GM12892 (cell line): ENCODE results near the gene DNAJC25.

Source experiments
- POLR2A ChIP-seq: IDR thresholded peaks from 2 replicates; pipeline ENCODE4 v1.6.1; 2011; ENCODE audit warnings: low read depth, low read length, control low read depth
- POLR2AphosphoS5 ChIP-seq: IDR thresholded peaks from 2 replicates; pipeline ENCODE4 v1.6.1; 2011; ENCODE audit warnings: low read depth, low read length, control low read depth
- TAF1 ChIP-seq: IDR thresholded peaks from 2 replicates; pipeline ENCODE4 v1.6.1; 2011; ENCODE audit warnings: low read depth, mild to moderate bottlenecking, control low read depth, low read length, borderline replicate concordance

GRCh38 chr9:111634860-111635259 is 3.7 kb downstream of the DNAJC25 start:
- TF ChIP-seq TAF1: no peak
- no peak for TF ChIP-seq POLR2A
- TF ChIP-seq POLR2AphosphoS5: no peak
